GM20431 (cell line): ENCODE results near the gene GPI.
"Not testable (repeated sequence)": the region's sequence is repeated elsewhere in the genome, so short reads cannot be mapped to it uniquely, and the experiment has no call there.

Source experiments
- in situ Hi-C: fragments of 300-500 bp; cut with MseI, MboI; formaldehyde crosslinking; loops from one replicate; pipeline ENCODE4 v1.15.0; 2020; ENCODE audit warnings: low sequenced_read_pairs; ENCODE audit not compliant: unreplicated experiment

The GPI gene

DNA sequence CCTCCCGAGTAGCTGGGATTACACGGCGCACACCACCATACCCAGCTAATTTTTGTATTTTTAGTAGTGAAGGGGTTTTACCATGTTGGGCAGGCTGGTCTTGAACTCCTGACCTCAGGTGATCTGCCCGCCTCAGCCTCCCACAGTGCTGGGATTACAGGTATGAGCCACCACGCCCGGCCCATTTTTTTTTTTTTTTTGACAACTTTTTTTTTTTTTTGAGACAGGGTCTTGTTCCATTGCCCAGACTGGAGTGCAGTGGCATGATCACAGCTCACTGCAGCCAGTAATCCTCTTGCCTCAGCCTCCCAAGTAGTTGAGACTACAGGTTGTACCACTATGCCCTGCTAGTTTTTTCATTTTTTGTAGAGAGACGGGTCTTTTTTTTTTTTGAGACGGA is 35.8 kb downstream of the GPI start:
- in situ Hi-C loops = not testable (repeated sequence)

DNA sequence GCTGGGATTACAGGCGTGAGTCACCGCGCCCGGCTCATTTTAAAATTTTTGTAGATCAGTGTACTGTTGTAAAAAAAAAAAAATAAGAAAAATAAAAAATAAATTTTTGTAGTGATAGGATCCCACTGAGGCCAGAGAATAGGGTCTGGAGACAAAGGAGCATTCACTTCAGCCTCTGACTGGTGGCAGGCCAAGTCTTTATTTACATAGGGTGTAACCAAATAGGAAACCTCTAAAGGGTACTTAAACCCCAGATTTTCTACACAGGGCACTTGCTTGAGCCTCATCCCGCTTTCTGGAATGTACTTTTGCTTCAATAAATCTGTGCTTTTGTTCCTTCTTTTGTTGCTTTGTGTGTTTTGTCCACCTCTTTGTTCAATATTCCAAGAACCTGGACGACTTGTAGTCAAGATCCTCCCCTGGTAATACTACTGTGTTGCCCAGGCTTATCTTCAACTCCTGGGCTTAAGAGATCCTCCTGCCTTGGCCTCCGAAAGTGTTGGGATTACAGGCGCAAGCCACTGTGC is 37.1 kb downstream of the GPI start:
- in situ Hi-C loops = no loop called here

DNA sequence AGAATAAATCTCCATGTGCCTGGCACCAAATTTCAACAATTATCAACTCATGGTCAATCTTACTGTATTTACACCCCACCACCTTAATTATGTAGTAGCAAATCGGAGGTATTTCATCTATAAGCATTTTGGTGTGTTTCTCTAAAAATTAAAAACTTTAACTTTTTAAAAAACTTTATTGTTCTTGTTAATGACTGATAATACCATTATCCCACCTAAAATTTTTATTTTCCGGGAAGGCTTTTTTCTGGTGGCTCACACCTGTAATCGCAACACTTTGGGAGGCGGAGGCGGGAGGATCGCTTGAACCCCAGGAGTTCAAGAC is 38.8 kb downstream of the GPI start:
- in situ Hi-C loops = no loop called here

DNA sequence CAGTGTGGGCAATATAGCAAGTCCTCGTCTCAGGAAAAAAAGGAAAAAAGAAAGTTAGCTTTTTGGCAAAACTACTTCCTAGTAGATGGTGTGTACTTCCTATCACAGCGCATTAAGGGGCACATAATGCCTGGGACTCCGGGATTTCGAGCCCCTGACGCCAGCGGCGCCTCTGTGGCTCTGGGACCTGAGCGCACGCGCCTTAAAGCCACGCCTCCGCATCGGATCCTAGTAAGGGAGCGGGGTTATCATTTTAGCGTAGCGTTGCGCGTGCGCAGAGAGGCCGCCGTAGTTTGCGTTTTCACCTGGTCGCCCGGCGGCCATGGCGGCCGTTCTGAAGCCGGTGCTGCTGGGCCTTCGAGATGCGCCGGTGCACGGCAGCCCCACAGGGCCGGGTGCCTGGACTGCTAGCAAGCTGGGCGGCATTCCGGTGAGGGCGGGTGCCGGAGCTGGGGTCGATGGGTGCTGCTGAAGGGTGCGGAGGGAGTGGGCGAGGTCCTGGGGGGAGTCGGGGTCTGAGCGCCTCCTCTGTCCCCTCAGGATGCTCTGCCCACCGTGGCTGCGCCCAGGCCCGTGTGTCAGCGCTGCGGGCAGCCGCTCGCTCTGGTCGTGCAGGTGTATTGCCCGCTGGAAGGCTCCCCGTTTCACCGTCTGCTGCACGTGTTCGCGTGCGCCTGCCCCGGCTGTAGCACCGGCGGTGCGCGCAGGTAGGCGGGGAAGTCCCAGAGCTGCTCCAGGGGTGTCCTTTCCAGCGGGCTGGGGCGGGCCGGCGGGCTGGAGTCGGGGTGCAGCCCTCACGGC is 39.3 kb downstream of the GPI start, which contains the start of gene PDCD2L:
PDCD2L (plus strand) TSS at position 291 of the 801 bp plus-strand sequence; CDS start at position 323, 32 bp downstream.
- in situ Hi-C loops = no loop called here

DNA sequence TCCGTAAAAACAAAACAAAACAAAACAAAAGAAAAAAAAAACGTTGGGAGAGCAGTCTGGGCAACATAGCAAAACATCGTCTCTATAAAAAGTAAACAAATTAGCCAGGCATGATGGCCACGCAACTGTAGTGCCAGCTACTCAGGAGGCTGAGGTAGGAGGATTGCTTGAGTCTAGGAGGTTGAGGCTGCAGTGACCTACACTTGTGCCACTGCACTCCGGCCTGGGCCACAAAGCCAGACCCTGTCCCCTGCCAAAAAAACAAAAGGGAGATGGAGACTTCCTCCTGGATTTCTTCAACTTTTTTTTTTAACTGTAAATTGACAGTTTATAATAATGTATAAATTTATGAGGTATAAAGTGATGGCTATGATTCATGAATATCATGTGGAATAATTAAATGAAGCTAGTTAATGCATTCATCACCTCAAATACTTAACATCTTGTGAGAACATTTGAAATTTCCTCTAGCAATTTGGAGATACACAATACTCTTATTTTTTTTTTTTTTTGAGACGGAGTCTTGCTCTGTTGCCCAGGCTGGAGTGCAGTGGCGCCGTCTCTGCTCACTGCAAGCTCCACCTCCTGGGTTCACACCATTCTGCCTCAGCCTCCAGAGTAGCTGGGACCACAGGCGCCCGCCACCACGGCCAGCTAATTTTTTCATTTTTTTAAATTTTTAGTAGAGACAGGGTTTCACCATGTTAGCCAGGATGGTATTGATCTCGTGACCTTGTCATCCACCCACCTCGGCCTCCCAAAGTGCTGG is 41.1 kb downstream of the GPI start:
- in situ Hi-C loops = no loop called here

DNA sequence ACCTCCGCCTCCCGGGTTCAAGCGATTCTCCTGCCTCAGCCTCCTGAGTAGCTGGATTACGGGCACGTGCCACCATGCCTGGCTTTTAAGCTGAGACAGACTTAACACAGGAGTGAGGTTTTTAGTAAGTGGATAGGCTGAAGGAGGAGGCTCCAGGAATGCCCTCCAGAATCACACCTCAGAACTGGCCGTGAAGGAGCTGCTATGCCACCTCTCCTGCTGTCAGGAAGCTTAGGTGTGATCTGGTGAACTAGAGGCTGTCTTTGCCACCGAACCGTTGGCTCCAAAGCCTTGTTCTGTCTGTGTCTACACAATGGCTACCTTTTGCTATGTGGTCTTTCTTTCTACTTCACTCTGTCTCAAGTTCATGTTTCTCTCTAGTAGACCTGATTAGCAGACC is 43.4 kb downstream of the GPI start:
- in situ Hi-C loops = no loop called here

DNA sequence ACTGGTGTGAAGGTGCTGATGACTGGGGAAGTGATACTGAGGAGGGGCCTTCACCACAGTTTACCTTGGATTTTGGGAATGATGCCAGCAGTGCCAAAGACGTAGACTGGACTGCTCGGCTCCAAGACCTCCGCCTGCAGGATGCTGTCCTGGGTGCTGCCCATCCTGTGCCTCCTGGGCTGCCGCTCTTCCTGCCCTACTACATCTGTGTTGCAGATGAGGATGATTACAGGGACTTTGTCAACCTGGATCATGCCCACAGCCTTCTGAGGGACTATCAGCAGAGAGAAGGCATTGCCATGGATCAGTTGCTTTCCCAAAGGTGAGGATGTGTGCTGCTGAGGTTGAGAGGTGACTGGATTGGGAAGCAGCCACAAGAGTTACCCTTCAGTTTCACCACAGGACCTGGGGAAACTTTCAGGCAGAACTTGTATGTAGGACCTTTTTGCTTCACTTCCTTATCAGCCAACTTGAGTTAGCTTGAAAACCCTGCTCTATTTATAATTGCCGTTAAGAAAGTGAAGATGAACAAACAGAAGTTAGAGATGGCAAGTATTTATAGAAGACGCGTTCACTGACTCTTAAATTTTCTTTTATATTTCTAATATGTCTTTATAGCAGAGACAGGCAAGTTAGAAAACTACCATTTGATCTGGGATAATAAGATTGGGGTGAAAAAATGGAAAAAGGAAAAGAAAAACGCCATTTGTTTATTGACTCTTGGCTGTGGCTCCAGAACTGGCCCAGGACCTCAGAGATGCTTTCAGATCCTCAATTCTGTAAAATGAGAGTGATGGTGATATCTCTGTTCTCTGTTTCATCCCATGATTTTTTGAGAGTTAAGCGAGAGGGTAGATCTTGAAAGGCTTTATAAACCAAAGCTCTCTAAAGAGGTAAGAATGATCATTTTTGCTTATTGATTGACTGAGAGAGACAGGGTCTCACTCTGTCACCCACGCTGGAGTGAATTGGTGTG is 44.5 kb downstream of the GPI start:
- in situ Hi-C loops = no loop called here

DNA sequence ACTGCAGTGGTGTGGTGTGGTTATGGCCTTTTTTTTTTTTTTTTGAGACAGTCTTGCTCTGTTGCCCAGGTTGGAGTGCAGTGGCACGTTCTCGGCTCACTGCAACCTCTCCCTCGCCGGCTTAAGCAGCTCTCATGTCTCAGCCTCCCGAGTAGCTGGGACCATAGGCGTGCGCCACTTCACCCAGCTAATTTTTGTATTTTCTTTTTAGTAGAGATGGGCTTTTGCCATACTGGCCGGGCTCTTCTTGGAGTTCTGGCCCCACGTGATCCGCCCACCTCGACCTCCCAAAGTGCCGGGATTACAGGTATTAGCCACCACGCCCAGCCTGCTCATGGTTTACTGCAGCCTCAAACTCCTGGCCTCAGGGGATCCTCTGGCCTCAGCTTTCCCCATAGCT is 46.2 kb downstream of the GPI start:
- in situ Hi-C loops = no loop called here

DNA sequence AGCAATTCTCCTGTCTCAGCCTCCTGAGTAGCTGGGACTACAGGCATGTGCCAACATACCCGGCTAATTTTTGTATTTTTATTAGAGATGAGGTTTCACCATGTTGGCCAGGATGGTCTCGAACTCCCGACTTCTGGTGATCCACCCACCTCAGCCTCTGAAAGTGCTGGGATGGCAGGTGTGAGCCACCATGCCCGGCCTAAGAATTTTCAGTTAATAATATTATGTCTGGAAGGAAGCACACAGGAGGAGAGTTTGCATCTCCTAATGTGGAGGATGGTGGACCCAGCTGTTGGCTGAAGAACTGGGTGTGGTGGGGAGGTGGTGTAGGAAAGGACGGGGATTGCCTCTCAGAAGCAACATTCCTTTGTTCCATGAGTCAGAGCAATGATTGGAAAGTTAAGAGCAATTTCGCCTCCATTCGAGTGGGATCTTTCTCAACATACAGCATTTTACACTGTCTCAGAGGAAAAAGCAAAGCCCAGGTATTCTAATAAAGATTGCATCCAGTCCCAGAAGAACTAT is 51.1 kb downstream of the GPI start:
- in situ Hi-C loops = no loop called here

DNA sequence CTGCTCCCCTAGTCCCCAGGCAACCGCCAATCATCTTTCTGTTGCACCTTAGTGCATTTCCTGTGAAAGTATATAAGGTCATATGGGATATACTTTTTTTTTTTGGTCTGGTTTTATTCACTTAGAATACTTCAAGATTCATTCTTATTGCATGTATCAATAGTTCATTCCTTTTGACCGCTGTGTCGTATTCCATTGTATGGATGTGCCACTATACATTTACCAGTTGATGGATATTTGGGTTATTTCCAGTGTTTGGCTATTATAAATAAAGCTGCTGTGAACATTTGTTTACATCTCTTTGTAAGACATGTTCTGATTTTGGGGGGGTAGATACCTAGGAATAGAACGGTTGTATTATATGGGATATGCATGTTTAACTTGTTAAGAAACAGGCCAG is 53.3 kb downstream of the GPI start:
- in situ Hi-C loops = no loop called here

DNA sequence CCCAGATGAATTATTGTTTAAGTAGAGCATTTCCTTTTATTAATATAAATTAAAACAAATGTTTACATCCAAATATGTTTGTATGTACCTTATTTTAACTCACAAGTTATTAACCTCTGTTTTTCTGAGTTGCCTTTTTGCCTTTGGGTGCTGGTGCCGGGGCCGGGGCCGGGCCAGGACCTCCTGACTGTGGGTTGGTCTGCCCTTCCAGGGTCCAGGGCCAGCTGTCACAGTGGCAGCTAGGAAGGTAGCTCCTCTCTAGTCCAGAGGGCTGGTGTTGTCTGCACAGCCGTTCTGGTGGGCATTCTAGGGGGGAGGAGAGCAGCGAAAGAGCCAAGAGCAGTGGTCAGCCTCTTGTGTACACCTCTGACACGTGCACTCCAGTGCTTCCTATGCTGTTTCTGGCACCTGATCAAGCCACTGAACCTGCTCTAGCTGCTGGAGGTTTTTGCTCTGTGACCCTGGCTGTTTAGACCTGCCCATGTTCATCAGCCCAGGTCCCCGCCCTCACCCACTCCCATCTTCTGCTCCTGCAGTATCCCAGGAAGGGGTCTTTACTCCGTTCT is 61.2 kb downstream of the GPI start:
- in situ Hi-C loops = no loop called here

DNA sequence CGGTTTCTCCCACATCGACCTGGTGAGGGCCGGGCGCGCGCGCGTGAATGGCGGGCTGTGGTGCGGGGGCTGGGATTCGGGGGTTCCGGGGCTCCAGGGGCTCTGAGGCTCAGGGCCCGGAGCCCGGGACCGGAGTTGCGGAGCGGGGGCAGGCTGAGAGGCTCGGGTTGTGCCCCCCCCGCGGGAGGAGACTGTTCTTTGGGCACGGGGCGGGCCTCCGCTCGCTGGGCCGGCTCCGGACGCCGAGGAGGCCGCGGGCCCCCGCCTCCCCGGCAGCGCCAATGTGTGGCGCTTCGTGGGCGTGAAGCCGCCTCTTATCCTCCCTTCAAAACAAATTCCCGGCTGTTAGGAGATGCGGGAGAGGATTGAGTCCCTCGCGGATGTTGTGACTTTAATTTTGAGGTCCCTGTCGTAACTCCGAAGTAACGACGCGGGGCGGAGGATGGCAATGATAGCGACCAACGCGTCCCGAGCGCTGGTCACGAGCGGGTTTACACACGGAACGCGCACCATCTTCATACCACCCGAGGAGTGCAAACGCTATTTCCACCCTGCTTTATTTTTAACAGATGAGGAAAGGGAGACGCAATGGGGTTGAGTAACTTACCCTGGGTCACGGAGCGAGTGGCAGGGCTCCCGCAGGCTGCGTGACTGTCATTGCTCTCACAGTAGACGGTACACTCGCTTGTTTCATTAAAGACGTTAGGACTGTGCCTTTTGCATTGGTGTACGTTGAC is 63.7 kb downstream of the GPI start:
- in situ Hi-C loops = no loop called here

DNA sequence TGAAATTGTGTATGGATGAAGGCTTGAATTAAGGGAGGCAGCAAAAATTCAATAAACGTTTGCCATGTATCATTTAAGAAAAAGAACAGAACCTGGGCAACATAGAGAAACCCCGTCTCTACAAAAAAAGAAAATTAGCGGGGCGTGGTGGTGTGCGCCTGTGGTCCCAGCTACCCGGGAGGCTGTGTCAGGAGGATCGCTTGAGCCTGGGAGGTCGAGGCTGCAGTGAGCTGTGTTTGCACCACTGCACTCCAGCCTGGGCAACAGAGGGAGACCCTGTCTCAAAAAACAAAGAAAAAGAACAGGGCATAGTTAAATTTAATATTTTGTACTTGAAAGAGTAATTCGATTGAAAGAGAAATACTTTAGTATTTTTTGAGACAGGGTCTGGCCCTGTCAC is 64.6 kb downstream of the GPI start:
- in situ Hi-C loops = no loop called here

DNA sequence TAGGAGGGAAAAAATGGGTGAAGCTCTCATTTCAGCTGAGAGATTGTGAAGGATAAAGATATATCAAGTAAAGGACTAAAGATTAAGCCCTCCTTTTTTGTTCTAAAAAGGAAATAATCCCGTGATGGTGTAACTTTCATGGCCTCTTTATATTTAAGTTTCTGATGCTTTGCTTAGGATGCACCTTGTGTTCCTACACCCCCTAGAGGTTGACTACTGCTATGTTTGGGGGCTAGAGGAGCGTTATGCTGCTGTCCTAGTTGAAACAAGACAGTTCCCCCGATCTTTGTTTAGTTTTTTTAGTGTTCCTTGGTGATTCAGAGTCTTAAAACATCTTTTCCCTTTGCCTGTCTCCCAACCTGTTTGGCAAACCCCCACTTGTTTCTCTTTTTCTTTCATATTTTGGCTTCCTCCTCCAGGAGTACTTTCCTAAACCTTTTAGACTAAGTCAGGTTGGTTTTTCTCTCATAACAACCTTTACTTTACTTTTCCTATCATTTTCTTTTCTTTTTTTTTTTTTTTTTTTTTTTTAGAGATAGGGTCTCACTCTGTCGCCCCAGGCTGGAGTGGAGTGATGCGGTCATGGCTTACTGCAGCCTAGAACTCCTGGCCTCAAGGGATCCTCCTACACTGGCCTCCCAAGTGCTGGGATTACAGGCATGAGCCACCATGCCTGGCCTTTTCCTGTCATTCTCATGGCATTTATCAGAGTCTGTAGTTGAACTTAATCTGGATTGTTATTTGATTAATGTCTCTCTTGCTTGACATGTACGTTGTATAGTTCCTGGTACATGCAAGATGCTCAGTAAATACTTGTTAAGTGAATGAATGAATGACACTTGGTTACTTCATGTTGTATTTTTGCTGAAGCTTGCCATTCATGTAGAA is 66.0 kb downstream of the GPI start:
- in situ Hi-C loops = no loop called here

DNA sequence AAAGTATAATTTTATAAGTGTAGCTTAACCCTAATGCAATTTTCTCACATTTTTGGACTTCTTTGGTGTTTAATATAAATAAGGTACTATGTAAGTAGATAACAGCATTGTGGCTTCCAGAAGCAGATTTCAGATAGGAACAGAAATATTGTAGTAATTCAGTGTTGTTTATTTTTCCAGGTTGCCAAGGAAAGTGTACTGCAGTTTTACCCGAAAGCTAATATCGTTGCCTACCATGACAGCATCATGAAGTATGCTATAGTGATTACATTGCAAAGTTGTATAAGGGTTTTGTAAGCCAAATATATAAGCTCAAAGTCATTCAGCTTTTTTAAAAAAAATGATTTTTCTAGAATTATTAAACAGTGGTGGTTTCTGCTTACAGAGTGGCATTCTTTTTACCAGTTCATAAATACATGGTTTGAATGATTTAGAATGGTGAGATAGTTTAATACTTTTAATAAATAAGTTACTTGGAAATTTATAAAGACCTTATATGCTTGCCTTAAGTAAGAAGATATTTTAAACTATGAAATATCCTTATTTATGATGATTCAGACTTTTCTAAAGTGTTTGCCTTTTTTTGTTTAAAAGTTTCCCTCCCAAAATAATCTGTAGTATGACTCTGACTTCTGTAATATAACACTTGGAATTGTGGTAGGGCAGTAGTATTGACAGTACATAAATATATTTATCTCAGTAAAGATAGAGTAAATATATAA is 66.8 kb downstream of the GPI start:
- in situ Hi-C loops = no loop called here

DNA sequence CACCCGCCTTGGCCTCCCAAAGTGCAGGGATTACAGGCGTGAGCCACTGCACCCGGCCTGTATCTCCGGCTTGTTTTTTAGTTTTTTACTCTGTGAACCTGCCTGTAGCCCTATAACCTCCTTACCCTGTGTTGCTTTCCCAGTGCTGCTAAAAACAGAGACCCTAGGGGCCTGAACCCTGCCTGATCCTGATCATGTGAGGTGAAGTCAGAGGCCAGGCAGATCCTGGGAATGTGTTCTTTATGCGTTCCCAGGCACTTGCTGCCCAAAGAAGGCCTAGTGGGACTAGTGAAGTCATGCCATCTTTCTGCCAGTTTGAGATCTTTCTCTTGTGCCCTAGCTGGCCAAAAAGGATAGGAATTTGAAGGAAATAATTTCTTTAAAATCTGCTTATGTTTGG is 67.8 kb downstream of the GPI start:
- in situ Hi-C loops = no loop called here

DNA sequence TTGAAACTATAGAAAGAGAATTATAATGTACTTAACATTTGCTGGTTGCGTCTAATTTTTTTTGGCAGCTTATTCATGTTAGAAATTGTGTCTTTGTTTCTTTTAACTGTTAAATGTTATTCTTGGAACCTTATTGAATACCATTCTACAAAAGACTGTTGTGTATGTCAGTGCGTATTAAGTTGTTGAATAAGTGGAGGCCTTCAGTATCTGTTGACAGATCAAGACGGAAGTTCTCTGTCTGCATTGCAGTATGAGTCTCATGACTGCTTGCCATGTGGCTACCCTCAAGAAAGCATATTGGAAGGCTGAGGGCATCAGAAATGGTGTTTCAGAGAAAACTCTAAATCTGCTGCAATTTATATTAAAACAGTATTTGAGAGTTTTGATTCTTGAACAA is 71.7 kb downstream of the GPI start:
- in situ Hi-C loops = no loop called here
